Right hindlimb (tissue), 1 donor: ENCODE results near the gene ARMC3.
"Not testable (repeated sequence)": the region's sequence is repeated elsewhere in the genome, so short reads cannot be mapped to it uniquely, and the experiment has no call there.

Experiments used
- DNase-seq: peaks from one replicate; pipeline ENCODE4 v3.0.0-alpha.2; 2018

ARMC3 gene

DNA sequence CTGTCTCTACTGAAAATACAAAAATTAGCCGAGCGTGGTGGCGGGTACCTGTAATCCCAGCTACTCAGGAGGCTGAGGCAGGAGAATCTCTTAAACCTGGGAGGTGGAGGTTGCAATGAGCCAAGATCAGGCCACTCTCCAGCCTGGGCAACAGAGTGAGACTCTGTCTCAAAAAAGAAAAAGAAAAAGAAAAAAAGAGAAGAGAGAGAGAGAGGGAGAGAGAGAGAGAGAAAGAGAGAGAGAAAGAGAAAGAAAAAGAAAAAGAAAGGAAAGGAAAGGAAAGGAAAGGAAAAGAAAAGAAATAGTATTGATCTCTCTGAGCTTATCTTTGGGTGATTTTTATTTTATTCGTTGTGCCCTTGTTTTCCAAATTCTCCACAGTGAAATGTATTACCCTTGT lies 1.2 kb downstream of the ARMC3 start:
- DNase-seq, result not testable (repeated sequence)

DNA sequence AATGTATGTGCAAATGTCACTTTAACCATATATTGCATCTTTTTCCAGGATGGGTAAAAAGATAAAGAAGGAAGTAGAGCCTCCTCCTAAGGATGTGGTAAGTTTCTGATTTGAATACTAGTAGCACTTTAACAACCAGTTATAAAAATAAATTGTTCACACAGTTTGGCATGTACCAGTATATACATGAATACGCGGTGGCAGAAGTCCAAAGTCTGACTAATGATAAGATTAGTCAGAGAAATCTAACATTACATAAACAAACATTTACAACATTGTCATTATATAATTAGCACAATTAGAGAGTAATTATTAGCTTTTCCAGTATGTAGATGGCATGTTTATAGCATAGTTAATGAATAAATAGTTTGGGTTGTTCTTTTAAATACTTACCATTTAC lies 4.1 kb downstream of the ARMC3 start:
- no peak for DNase-seq

GRCh38 chr10:22932626-22933370 lies 4.9 kb downstream of the ARMC3 start:
- no peak for DNase-seq

- no peak for DNase-seq
Observed at GRCh38 chr10:22934726-22935125, 6.9 kb downstream of the ARMC3 start.

DNA sequence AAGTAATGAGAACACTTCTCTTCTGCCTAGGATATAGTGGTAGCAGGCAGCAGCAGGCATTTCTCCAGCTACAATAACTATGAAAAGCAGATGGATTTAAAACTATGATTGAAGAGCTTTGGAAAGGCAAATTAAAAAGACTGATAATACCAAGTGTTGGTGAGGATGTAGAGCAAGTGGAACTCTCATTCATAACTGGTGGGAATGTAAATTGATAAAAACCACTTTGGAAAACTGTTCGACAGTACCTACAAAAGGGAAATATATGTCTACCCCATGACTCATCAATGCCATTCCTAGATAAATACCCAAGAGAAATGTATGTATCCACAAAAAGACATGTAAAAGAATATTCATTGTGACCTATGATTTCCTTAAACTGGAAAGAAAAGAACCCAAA lies 14.6 kb downstream of the ARMC3 start:
- DNase-seq, result no peak

GRCh38 chr10:22945934-22946673 lies 18.3 kb downstream of the ARMC3 start:
- no peak for DNase-seq

DNA sequence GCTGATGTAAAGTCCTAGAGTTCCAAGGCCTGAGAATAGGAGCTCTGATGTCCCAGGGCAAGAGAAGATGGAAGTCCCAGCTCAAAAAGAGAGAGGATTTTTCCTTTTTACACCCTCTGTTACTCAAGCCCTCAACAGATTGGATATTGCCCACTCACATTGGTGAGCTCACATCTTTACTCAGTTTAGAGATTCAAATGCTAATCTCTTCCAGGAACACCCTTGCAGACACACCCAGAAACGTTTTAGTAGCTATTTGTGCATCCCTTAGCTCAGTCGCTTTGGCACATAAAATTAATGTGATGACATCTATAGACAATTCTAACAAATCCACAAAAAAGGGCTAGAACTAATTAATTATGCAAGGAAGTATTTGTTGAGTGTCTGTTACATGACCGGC lies 27.1 kb downstream of the ARMC3 start:
- DNase-seq, result no peak

DNA sequence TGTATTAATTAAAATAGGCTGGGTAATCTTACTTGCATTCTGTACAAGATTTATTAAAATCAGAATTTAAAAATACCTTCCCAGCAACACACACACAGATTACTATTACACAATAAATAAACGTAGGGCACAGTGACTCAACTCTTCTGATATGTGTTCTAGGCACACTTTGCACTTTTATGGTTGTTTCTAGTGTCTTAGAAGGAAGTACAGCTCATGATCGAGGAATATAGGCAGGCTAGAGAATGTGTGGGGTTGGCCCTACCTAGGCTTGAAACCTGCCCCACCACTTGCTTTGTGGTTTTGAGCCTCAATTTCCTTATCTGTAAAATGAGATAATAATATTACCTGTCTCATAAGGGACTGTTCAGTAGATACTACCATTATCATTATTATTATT lies 30.5 kb downstream of the ARMC3 start:
- DNase-seq, result no peak

- no peak for DNase-seq
Observed at GRCh38 chr10:22959292-22959691, 31.4 kb downstream of the ARMC3 start.

- DNase-seq, result no peak
Observed at GRCh38 chr10:22959950-22960349, 32.1 kb downstream of the ARMC3 start.

- no peak for DNase-seq
Observed at GRCh38 chr10:22962817-22963216, 35.0 kb downstream of the ARMC3 start.

DNA sequence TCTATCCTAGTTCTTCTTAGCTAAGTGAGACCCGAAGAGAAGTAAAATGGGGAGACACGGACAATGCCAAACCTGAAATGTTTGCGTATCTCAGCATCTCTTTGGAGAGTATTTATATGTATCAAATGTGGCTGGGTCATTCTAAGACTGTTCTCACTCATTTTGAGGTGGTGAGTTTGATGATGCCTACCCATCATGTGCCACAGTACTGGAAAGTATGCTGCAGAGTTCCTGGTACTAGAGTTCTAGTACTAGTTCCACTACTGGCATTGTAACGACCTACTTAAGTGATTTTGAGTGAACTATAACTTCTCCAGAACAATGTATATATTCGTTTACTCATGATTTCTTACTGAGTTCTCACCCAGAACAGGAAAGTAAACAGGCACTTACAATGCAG lies 41.9 kb downstream of the ARMC3 start:
- no peak for DNase-seq

DNA sequence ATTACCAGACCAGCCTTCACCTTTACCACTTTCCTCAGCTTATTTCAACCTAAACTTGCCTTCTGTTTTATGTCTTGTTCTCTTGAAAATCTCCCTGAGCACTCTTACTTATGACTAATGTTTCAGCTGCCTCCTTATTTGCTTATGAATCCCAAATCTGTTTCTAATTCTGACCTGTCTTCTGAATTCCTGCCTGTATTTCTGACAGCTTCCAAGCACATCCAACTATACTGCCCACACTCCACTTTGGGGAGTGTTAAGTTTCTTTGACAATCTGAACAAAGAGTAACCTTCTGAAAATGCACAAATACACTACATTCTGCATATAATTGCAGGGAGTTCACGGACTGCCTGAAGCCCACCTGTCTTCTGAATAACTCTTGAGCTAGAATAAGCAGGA lies 48.7 kb downstream of the ARMC3 start:
- DNase-seq, result no peak

- DNase-seq, result no peak
Observed at GRCh38 chr10:22977751-22978150, 49.9 kb downstream of the ARMC3 start.

GRCh38 chr10:22978287-22978686 lies 50.4 kb downstream of the ARMC3 start:
- no peak for DNase-seq

DNA sequence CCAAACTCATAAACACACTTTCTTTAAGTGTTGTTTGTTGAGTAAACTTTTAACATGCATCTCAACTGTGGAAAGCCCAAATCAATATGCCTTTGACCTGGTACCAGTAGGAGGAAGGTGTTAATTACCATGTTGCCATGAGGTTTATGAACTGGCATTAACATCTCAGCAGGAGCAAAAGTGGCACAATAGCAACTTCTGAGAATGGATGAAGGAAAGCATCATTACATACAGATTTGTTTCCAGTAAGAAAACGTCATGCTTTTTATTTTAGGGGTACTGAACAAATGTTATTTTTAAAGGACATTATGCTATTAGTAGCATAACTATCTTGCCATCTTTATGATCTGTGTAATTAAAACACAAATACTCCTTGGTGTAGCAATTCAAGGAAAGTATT lies 51.1 kb downstream of the ARMC3 start:
- no peak for DNase-seq

DNA sequence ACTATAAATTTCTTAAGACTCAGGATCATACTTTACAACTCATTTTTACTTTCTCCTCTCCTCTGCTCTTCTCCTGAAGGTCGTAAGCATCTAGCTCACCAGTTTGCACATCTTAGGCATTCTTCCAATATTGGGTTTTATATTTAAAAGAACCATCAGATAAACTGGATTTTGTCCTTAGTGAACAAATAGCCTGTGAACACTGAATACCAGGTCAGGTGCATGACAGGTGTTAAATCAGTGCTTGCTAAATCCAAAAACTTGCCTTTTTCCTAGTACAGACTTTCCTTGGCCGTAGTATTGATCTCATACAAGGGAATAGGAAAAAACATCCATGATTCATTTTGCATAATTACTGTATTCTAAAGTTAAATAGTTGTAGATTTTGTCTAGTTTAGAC lies 53.0 kb downstream of the ARMC3 start:
- DNase-seq, result no peak

GRCh38 chr10:22984066-22984465 lies 56.2 kb downstream of the ARMC3 start:
- no peak for DNase-seq

DNA sequence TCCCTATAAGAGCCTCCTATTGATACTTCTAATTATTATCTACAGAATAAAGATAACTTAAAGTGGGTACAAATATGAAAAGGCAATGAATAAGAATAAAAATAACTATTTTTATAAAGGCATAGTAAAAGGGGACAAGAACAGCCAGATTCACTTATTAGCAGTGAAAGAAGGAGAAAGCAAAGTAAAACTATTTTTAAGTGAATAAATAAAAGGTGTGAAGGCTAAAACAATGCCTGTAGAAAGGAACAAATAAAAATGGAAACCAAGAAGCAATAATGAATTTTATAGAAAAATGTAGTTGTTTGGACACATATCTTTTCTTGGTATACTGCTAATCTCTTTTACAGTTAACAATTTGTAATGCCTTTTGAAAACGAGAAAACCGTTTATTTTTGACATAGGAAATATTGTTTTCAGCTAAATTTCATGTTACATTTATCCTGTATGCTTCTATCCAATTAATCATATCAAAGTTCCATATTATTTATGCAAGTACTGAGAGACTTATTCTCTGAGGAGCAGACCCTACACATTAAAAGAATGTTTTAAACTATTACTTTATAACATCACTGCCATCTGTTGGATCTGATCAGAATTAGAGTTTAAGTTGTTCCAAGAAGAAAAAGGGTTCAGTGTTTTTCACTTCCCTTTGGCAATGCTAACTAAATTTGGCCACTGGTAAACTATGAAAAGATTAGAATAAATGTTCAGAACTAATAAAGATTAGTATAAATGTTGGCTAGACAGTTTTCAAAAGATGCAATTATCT lies 59.1 kb downstream of the ARMC3 start:
- DNase-seq, result no peak

DNA sequence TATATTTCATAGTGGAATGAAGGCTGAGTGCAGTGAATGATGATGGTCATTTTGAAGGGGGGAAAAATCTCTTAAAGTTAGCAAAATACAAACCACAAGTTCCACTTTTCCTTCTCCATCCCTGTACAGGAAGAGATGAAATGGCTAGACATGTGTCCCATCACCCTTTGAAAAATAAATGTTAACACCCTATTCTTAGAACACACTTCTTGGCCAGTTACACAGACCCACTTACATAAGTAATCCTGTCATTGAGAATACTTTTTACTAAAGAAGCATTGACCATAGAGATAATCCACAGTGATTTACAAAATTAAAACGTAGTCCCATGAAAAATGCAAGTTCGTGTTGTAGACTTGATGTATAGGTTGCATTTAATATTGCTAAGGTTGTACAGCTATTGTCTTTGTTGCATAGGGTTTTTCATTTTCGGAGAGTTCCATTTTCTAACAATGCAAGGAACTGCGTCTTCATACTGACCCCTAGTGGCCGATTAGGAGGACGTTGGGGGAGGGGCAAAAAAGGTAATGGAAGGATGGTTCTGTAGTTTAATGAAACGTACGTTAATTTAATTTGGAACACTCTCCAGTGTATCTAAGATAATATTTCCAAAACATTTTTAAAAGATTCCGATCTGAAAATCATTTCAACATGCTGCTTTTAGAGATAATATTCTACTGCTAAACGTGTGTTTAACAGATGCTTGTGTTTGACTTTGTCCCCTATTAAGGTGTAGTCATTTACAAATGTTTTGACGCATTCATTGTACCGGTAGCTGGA lies 60.9 kb downstream of the ARMC3 start:
- peak; percentile 60 for DNase-seq

DNA sequence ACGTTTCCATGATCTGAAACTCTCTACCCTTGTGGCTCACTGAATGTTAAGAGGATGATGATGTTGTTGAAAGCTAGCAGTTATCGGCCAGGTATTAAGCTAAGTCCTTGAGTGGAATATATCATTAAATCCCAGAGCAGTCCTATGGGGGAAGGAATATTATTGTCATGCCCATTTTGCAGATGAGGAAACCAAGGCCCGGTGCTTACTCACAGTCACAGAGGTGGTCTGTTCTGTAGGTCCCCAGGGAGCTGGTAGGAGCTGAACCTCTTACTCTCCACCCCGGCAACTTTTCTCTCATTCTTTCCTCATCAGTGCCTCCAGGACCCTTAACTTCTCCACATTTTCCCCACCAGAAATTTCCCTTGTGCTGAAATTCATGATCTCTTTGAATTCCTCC lies 62.6 kb downstream of the ARMC3 start:
- DNase-seq, result no peak

GRCh38 chr10:22992075-22992474 lies 64.2 kb downstream of the ARMC3 start:
- DNase-seq, result no peak

DNA sequence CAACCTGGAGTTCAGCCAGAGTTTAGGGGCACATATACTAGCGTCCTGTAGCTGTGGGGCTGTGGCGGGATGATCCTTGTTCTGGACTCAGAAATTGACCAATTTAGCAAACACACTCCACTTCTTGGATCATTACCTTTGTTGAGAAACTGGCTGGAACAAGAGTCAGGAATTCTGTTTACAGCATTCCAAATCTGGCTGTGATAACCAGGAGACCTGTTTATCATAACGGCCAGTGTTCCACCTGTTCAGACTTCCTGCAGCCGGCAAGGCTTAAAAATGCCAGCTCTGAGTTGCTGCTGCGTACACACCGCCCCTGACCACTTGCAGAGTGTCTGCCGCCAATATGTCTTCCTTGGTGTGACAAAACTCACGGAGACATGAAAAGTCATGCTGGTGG lies 64.8 kb downstream of the ARMC3 start:
- no peak for DNase-seq
